GM23248 (cell line): Measurements from ENCODE around the gene CHST5.

ENCODE experiments used
- EZH2 ChIP-seq: fragments of 200-600 bp; sonication (generic); IDR thresholded peaks from 2 replicates; pipeline ENCODE4 v1.6.1; 2018; ENCODE audit warnings: antibody characterized with exemption, mild to moderate bottlenecking; ENCODE audit not compliant: insufficient read depth, poor library complexity, severe bottlenecking
- EZH2phosphoT487 ChIP-seq: fragments of 200-600 bp; sonication (generic); IDR thresholded peaks from 2 replicates; pipeline ENCODE4 v1.6.1; 2018; ENCODE audit warnings: antibody characterized with exemption, moderate library complexity, mild to moderate bottlenecking, low read depth; ENCODE audit not compliant: insufficient read depth

DNA sequence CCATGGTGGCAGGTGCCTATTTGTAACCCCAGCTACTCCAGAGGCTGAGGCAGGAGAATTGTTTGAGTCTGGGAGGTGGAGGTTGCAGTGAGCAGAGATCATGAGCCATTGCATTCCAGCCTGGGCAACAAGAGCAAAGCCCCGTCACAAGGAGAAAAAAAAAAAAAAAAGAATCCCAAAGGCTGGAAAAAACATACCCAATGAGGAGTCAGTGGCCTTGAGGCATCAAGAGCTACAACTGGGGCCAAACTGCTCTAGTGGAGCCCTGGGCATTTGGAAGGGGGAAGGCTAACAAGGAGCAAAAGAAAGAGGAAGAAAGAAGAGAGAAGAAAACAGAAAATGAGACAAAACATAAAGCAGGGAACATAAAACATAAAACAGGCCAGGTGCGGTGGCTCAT lies 47.6 kb downstream of the CHST5 start:
- TF ChIP-seq EZH2phosphoT487 (no peak), EZH2 (no peak)
